Fibroblast of mammary gland (primary cell): Measurements from ENCODE around the gene GAPDHS.
A peak's percentile ranks its signal among the peaks of the same experiment; 100 is the strongest.

ENCODE experiments used
- DNase-seq: peaks from one replicate; pipeline ENCODE4 v3.0.0-alpha.2; 2010; ENCODE audit warnings: low read depth
- H3K4me3 ChIP-seq: 2 replicates; pipeline ENCODE4 v1.5.1; 2011; ENCODE audit warnings: low read depth, mild to moderate bottlenecking, low read length, moderate library complexity; ENCODE audit not compliant: control insufficient read depth
- TF ChIP-seq, protein P1 (sequence below): conservative IDR thresholded peaks from 2 replicates; pipeline ENCODE4 v1.5.1; 2011; ENCODE audit warnings: low read depth, low read length, inconsistent platforms; ENCODE audit not compliant: control insufficient read depth, insufficient read depth

GAPDHS gene

GRCh38 chr19:35544110-35544802 lies 11.0 kb downstream of the GAPDHS start:
- no peak for DNase-seq
- TF ChIP-seq, protein P1, sequence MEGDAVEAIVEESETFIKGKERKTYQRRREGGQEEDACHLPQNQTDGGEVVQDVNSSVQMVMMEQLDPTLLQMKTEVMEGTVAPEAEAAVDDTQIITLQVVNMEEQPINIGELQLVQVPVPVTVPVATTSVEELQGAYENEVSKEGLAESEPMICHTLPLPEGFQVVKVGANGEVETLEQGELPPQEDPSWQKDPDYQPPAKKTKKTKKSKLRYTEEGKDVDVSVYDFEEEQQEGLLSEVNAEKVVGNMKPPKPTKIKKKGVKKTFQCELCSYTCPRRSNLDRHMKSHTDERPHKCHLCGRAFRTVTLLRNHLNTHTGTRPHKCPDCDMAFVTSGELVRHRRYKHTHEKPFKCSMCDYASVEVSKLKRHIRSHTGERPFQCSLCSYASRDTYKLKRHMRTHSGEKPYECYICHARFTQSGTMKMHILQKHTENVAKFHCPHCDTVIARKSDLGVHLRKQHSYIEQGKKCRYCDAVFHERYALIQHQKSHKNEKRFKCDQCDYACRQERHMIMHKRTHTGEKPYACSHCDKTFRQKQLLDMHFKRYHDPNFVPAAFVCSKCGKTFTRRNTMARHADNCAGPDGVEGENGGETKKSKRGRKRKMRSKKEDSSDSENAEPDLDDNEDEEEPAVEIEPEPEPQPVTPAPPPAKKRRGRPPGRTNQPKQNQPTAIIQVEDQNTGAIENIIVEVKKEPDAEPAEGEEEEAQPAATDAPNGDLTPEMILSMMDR, result no peak
- peak overlapping the region; percentile 87 for H3K4me3 ChIP-seq

DNA sequence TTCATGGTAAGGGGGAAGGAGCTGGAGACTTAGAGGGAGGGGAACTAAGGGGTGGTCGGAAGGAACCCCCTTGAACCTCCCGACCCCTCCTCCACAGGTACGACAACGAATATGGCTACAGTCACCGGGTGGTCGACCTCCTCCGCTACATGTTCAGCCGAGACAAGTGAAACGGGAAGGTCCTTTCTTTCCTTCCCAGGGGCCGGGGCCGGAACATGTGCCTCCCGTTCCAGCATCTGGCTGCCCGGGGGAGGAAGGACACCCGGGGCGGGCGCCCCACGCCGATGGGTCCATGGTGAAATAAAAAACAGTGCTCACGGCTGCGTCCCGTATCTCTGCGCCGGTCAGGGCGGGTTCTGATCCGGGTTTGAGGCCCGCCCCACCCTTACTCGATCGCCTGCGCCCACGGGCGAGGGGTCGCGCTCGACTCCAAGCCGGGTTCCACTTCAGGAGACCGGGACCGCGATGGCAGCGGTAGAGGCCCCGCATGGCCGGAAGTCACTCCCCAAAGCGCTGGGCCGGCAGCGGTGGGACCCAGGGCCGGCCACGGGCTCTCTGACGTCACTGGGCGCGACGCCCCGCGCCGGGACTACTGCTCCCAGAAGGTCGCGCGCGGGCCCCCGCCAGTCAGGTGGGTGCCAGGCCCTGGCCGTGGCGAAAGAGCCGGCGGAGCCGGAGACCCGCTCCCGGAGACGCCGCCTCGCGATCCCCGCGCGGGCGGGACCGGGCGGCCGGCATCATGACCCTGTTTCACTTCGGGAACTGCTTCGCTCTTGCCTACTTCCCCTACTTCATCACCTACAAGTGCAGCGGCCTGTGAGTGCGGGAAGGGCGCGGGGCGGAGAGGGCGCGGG lies 12.0 kb downstream of the GAPDHS start, which contains the start of gene TMEM147:
Gene TMEM147 (plus strand): TSS at position 626 of the 854 bp plus-strand sequence. CDS start 114 bp downstream, at position 740.
- H3K4me3 ChIP-seq, result peak within 1 kb of the TSS; percentile 87
- DNase-seq, result peak; percentile 81
- TF ChIP-seq, protein P1, result no peak

GRCh38 chr19:35545855-35546381 lies 12.7 kb downstream of the GAPDHS start:
- no peak for DNase-seq
- H3K4me3 ChIP-seq, result peak overlapping the region; percentile 87
- TF ChIP-seq, protein P1, result no peak

- TF ChIP-seq, protein P1, result no peak
- H3K4me3 ChIP-seq, result peak overlapping the region; percentile 87
- DNase-seq, result no peak
These were observed 13.3 kb downstream of the GAPDHS start for GRCh38 chr19:35546532-35546931.

DNA sequence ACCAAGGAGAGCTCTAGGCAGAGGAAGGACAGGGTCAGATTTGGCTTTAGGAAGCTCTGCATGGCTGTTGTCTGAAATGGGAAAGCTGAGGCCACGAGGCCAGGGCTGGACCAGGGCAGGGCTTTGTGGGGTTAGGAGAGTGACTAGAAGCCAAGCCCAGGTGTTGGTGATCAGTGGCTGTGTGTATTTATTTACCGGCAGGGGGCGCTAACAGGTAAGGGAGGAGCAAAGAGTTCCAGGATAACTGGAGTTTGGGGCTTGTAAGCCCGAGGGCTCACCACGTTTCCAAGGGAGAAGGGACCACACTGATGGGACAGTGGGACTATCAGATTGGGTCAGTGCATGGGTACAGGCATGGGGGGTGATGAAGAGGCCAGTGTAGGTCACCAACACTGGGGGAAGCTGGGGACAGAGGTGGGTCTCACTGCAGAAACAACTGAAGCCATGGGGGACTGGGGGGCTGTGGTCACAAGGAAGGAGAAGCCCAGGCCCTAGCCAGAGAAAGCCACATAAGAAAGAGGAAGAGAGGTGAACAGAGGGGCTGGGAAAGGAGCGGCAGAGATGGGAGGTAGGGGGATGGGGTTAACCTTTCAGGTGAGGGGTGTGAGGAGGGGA lies 16.0 kb downstream of the GAPDHS start:
- TF ChIP-seq, protein P1, result peak; percentile 67
- H3K4me3 ChIP-seq, result no peak overlapping the region
- DNase-seq, result peak; percentile 69

DNA sequence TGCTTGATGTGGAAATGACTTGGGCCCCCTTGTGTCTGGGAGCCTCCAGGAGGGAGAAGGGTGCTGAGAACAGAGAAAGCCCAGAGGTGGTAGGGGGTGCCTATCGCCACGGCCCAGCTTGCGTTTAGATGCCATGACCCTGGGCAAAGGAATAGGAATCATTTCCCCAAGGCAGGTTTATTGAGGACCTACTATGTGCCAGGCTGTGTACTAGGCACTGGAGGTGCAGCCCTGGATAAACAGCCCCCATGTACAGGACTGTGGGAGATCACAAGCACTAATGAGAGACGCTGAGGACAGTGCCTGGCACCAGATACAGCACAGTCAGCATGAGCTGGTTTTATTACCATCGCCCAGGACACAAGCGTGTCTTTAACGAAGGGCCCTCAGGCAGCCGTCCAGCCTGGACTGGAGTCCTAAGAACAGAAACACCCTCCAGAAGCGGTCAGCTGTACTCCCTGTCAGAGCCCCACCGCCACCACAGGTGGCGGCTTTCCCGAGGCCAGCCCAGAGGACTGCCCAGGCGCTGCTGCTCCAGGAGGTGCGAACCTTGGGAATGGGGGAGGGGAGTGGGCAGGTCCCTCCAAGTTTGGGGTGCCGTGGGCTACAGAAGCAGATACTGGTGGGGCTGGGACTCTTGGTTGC lies 16.7 kb downstream of the GAPDHS start:
- DNase-seq, result no peak
- TF ChIP-seq, protein P1, result no peak
- H3K4me3 ChIP-seq, result no peak overlapping the region
